ENCODE results near the gene PMPCA. TPM values are rescaled to one million over a fixed set of nuclear protein-coding genes. Genes with fewer than 3 reads are reported as not detected.

PMPCA gene
- total and polyA plus RNA-seq, 2 of the 8 experiments (the other 6 are each of a cell fraction or from before 2014, with no cell fraction given), result 60.0 to 88.2 TPM

DNA sequence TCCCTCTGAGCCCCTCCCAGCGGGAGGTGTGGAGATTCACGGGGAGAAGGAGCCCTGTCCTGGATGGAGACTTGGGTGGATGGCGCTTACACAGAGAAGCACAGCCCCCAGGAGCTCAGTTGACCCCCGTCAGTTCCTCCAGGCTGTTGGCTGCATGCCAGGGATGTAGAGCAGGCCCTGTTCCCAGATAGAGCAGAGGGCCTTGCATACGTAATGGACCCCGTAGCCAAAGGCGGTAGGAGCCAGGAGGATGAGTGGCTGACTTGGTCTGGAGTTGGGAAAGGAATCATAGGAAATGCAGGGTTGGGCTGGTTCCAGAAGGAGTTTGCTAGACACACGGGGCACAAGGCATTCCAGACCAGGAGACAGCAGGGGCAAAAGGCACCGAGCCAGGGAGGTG, 2.5 kb downstream of the PMPCA start (continued):
- TF ChIP-seq, protein P1, sequence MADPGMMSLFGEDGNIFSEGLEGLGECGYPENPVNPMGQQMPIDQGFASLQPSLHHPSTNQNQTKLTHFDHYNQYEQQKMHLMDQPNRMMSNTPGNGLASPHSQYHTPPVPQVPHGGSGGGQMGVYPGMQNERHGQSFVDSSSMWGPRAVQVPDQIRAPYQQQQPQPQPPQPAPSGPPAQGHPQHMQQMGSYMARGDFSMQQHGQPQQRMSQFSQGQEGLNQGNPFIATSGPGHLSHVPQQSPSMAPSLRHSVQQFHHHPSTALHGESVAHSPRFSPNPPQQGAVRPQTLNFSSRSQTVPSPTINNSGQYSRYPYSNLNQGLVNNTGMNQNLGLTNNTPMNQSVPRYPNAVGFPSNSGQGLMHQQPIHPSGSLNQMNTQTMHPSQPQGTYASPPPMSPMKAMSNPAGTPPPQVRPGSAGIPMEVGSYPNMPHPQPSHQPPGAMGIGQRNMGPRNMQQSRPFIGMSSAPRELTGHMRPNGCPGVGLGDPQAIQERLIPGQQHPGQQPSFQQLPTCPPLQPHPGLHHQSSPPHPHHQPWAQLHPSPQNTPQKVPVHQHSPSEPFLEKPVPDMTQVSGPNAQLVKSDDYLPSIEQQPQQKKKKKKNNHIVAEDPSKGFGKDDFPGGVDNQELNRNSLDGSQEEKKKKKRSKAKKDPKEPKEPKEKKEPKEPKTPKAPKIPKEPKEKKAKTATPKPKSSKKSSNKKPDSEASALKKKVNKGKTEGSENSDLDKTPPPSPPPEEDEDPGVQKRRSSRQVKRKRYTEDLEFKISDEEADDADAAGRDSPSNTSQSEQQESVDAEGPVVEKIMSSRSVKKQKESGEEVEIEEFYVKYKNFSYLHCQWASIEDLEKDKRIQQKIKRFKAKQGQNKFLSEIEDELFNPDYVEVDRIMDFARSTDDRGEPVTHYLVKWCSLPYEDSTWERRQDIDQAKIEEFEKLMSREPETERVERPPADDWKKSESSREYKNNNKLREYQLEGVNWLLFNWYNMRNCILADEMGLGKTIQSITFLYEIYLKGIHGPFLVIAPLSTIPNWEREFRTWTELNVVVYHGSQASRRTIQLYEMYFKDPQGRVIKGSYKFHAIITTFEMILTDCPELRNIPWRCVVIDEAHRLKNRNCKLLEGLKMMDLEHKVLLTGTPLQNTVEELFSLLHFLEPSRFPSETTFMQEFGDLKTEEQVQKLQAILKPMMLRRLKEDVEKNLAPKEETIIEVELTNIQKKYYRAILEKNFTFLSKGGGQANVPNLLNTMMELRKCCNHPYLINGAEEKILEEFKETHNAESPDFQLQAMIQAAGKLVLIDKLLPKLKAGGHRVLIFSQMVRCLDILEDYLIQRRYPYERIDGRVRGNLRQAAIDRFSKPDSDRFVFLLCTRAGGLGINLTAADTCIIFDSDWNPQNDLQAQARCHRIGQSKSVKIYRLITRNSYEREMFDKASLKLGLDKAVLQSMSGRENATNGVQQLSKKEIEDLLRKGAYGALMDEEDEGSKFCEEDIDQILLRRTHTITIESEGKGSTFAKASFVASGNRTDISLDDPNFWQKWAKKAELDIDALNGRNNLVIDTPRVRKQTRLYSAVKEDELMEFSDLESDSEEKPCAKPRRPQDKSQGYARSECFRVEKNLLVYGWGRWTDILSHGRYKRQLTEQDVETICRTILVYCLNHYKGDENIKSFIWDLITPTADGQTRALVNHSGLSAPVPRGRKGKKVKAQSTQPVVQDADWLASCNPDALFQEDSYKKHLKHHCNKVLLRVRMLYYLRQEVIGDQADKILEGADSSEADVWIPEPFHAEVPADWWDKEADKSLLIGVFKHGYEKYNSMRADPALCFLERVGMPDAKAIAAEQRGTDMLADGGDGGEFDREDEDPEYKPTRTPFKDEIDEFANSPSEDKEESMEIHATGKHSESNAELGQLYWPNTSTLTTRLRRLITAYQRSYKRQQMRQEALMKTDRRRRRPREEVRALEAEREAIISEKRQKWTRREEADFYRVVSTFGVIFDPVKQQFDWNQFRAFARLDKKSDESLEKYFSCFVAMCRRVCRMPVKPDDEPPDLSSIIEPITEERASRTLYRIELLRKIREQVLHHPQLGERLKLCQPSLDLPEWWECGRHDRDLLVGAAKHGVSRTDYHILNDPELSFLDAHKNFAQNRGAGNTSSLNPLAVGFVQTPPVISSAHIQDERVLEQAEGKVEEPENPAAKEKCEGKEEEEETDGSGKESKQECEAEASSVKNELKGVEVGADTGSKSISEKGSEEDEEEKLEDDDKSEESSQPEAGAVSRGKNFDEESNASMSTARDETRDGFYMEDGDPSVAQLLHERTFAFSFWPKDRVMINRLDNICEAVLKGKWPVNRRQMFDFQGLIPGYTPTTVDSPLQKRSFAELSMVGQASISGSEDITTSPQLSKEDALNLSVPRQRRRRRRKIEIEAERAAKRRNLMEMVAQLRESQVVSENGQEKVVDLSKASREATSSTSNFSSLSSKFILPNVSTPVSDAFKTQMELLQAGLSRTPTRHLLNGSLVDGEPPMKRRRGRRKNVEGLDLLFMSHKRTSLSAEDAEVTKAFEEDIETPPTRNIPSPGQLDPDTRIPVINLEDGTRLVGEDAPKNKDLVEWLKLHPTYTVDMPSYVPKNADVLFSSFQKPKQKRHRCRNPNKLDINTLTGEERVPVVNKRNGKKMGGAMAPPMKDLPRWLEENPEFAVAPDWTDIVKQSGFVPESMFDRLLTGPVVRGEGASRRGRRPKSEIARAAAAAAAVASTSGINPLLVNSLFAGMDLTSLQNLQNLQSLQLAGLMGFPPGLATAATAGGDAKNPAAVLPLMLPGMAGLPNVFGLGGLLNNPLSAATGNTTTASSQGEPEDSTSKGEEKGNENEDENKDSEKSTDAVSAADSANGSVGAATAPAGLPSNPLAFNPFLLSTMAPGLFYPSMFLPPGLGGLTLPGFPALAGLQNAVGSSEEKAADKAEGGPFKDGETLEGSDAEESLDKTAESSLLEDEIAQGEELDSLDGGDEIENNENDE (IDR thresholded peaks at IDR 0.05; ENCODE audit: insufficient replicate concordance, low read length), result no peak
- no peak for TF ChIP-seq HDAC6 (IDR thresholded peaks at IDR 0.05; ENCODE audit: low read depth, low read length)

Data from H1 (cell line).